Astrocyte (in vitro differentiated cells and primary cell): ENCODE measurements around the gene ATG4C.

ENCODE experiments used
- CTCF ChIP-seq: IDR thresholded peaks from 2 replicates; pipeline ENCODE4 v1.5.1; 2011; ENCODE audit warnings: low read depth, mild to moderate bottlenecking, inconsistent platforms, low read length, moderate library complexity; ENCODE audit not compliant: insufficient read depth
- EZH2 ChIP-seq: IDR thresholded peaks from 2 replicates; pipeline ENCODE4 v1.6.1; 2012; ENCODE audit warnings: mild to moderate bottlenecking, low read length, inconsistent platforms; ENCODE audit not compliant: insufficient read depth

- no peak for TF ChIP-seq CTCF
- TF ChIP-seq EZH2, result no peak
Observed at GRCh38 chr1:62744611-62745577, 39.0 kb upstream of the ATG4C start.
